Measurements from ENCODE around the gene TBC1D20.

DNA sequence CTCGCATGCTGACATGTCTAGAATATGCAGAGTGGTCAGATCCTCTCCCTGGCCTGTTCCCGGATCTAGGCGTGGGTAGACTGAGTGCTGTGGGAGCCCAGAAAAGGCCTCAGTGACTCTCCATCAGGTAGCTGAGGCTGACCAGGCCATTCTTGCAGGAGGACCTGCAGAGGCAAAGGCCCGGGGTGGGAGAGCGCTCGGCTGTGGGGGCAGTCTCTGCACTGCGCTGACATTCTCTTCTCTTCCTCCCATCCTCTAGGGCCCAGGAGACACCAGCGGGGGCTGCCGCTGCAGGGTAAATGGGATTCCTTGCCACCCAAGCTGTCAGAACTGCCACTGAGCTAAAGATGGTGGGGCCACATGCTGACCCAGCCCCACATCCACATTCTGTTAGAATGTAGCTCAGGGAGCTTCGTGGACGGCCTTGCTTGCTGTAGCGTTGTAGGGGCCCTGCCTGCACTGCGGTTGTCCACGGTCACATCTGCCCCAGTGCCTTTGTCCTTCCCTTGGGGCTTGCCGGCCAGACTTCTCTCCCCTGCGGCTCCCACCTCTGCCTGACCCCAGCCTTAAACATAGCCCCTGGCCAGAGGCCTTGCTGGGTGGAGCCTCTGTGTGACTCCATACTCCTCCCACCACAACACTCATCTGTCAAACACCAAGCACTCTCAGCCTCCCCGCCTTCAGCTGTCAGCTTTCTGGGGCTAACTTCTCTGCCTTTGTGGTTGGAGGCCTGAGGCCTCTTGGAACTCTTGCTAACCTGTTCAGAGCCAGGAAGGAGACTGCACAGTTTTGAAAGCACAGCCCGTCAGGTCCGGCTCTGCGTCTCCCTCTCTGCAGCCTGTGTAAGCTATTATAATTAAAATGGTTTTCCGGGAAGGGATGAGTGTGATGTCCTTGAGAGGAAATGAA lies 32.0 kb downstream of the TBC1D20 start:
- TF ChIP-seq EZH2 (IDR thresholded peaks at IDR 0.05; ENCODE audit: low read depth, unreplicated experiment) (no peak), CREB1 (CRISPR knock-in tag; IDR thresholded peaks at IDR 0.05; ENCODE audit: low read depth) (no peak), JUNB (IDR thresholded peaks at IDR 0.05; ENCODE audit: unreplicated experiment) (no peak), EZH2phosphoT487 (IDR thresholded peaks at IDR 0.05; ENCODE audit: unreplicated experiment) (no peak)
- TF ChIP-seq, protein P1, sequence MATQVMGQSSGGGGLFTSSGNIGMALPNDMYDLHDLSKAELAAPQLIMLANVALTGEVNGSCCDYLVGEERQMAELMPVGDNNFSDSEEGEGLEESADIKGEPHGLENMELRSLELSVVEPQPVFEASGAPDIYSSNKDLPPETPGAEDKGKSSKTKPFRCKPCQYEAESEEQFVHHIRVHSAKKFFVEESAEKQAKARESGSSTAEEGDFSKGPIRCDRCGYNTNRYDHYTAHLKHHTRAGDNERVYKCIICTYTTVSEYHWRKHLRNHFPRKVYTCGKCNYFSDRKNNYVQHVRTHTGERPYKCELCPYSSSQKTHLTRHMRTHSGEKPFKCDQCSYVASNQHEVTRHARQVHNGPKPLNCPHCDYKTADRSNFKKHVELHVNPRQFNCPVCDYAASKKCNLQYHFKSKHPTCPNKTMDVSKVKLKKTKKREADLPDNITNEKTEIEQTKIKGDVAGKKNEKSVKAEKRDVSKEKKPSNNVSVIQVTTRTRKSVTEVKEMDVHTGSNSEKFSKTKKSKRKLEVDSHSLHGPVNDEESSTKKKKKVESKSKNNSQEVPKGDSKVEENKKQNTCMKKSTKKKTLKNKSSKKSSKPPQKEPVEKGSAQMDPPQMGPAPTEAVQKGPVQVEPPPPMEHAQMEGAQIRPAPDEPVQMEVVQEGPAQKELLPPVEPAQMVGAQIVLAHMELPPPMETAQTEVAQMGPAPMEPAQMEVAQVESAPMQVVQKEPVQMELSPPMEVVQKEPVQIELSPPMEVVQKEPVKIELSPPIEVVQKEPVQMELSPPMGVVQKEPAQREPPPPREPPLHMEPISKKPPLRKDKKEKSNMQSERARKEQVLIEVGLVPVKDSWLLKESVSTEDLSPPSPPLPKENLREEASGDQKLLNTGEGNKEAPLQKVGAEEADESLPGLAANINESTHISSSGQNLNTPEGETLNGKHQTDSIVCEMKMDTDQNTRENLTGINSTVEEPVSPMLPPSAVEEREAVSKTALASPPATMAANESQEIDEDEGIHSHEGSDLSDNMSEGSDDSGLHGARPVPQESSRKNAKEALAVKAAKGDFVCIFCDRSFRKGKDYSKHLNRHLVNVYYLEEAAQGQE (IDR thresholded peaks at IDR 0.05; ENCODE audit: unreplicated experiment), result no peak
- TF ChIP-seq, protein P2, sequence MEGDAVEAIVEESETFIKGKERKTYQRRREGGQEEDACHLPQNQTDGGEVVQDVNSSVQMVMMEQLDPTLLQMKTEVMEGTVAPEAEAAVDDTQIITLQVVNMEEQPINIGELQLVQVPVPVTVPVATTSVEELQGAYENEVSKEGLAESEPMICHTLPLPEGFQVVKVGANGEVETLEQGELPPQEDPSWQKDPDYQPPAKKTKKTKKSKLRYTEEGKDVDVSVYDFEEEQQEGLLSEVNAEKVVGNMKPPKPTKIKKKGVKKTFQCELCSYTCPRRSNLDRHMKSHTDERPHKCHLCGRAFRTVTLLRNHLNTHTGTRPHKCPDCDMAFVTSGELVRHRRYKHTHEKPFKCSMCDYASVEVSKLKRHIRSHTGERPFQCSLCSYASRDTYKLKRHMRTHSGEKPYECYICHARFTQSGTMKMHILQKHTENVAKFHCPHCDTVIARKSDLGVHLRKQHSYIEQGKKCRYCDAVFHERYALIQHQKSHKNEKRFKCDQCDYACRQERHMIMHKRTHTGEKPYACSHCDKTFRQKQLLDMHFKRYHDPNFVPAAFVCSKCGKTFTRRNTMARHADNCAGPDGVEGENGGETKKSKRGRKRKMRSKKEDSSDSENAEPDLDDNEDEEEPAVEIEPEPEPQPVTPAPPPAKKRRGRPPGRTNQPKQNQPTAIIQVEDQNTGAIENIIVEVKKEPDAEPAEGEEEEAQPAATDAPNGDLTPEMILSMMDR (conservative IDR thresholded peaks at IDR 0.05; ENCODE audit: low read depth in 2 of 2), result no peak
- TF ChIP-seq, protein P3, sequence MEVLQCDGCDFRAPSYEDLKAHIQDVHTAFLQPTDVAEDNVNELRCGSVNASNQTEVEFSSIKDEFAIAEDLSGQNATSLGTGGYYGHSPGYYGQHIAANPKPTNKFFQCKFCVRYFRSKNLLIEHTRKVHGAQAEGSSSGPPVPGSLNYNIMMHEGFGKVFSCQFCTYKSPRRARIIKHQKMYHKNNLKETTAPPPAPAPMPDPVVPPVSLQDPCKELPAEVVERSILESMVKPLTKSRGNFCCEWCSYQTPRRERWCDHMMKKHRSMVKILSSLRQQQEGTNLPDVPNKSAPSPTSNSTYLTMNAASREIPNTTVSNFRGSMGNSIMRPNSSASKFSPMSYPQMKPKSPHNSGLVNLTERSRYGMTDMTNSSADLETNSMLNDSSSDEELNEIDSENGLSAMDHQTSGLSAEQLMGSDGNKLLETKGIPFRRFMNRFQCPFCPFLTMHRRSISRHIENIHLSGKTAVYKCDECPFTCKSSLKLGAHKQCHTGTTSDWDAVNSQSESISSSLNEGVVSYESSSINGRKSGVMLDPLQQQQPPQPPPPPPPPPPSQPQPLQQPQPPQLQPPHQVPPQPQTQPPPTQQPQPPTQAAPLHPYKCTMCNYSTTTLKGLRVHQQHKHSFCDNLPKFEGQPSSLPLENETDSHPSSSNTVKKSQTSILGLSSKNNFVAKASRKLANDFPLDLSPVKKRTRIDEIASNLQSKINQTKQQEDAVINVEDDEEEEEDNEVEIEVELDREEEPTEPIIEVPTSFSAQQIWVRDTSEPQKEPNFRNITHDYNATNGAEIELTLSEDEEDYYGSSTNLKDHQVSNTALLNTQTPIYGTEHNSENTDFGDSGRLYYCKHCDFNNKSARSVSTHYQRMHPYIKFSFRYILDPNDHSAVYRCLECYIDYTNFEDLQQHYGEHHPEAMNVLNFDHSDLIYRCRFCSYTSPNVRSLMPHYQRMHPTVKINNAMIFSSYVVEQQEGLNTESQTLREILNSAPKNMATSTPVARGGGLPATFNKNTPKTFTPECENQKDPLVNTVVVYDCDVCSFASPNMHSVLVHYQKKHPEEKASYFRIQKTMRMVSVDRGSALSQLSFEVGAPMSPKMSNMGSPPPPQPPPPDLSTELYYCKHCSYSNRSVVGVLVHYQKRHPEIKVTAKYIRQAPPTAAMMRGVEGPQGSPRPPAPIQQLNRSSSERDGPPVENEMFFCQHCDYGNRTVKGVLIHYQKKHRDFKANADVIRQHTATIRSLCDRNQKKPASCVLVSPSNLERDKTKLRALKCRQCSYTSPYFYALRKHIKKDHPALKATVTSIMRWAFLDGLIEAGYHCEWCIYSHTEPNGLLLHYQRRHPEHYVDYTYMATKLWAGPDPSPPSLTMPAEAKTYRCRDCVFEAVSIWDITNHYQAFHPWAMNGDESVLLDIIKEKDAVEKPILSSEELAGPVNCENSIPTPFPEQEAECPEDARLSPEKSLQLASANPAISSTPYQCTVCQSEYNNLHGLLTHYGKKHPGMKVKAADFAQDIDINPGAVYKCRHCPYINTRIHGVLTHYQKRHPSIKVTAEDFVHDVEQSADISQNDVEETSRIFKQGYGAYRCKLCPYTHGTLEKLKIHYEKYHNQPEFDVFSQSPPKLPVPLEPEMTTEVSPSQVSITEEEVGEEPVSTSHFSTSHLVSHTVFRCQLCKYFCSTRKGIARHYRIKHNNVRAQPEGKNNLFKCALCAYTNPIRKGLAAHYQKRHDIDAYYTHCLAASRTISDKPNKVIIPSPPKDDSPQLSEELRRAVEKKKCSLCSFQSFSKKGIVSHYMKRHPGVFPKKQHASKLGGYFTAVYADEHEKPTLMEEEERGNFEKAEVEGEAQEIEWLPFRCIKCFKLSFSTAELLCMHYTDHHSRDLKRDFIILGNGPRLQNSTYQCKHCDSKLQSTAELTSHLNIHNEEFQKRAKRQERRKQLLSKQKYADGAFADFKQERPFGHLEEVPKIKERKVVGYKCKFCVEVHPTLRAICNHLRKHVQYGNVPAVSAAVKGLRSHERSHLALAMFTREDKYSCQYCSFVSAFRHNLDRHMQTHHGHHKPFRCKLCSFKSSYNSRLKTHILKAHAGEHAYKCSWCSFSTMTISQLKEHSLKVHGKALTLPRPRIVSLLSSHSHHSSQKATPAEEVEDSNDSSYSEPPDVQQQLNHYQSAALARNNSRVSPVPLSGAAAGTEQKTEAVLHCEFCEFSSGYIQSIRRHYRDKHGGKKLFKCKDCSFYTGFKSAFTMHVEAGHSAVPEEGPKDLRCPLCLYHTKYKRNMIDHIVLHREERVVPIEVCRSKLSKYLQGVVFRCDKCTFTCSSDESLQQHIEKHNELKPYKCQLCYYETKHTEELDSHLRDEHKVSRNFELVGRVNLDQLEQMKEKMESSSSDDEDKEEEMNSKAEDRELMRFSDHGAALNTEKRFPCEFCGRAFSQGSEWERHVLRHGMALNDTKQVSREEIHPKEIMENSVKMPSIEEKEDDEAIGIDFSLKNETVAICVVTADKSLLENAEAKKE (CRISPR knock-in tag; IDR thresholded peaks at IDR 0.05), result no peak

Measured in GM23338 (cell line).